ENCODE data around the gene SMOC1. TPM values are rescaled to one million over a fixed set of nuclear protein-coding genes. Genes with fewer than 3 reads are reported as not detected.

The SMOC1 gene
- total RNA-seq, 1 experiment from 2014 or later, result 0.46 TPM

DNA sequence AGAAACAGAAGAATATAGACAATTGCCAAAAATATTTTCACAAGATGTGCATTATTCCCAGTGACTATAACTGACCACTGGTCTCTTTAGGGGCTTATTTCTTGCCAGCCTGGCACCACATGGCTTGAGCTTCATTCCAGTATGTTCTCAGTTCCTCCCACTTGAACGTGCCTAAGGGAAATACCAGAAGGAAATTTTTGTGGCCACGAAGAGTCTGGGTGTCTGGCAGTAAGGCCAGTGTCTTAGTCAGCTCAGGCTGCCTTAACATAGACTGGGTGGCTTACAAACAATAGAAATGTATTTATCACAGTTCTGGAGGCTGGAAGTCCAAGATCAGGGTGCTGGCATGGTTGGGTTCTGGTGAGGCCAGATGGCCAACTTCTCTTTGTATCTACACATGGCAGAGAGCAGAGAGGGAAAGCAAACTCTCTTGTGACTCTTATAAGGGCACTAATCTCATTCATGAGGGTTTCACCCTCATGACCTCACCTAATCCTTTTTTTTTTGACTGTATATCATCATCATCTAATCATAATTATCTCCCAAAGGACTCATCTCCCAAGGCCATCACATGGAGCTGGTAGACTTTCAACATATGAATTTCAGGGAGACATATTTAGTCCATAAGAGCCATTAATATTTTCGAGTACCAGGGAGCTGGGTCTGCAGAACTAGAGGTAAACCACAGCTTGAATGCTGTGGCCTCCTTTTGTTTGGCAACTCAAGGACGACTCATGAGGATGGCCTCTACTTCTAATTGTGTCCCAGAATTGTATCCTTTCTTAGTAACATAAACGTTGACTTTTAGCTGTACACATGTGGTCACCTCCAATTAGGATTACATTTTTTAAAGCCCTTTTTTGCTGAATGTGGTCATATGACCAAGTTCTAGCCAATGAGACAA is 5.1 kb upstream of the SMOC1 start:
- in situ Hi-C loops (cut with HindIII; ENCODE audit: low pct_unique_long_range_greater_than_20kb, low sequenced_read_pairs), result no loop called here
- no peak overlapping the region for H3K4me3 ChIP-seq (ENCODE audit: low read depth in 2 of 2, low read length in 2 of 2)
- no peak for ATAC-seq
- BruUV-seq (replicated peaks), result no TSS peak
- no peak for DNase-seq (ENCODE audit: low read depth, low spot score)
- no peaks in the 10 kb centered on the region for H3K9me3 ChIP-seq (ENCODE audit: control insufficient read depth, insufficient read depth, low read depth, low read length)
- H3K4me1 ChIP-seq (ENCODE audit: control insufficient read depth, insufficient read depth, low read length), result no peaks in the 10 kb centered on the region
- ChIA-PET CTCF (interaction anchor here (0.7 kb wide), 1 partner anchor 27 kb away, joined by 3 read pairs; no protein-coding TSS in a partner anchor), POLR2A (no interaction called here)
- H3K36me3 ChIP-seq (ENCODE audit: control insufficient read depth, insufficient read depth, low read length), result no peaks in the 10 kb centered on the region
- intact Hi-C loops (cut with micrococcal nuclease; ENCODE audit: unreplicated experiment), result no loop called here
- peaks cover 2% of the 10 kb centered on the region; the same call in 1 of the 2 replicates for H3K27me3 ChIP-seq (ENCODE audit: control insufficient read depth, insufficient read depth, low read length)
- no peak overlapping the region for H3K27ac ChIP-seq (ENCODE audit: low read length)
- TF ChIP-seq, protein P1, sequence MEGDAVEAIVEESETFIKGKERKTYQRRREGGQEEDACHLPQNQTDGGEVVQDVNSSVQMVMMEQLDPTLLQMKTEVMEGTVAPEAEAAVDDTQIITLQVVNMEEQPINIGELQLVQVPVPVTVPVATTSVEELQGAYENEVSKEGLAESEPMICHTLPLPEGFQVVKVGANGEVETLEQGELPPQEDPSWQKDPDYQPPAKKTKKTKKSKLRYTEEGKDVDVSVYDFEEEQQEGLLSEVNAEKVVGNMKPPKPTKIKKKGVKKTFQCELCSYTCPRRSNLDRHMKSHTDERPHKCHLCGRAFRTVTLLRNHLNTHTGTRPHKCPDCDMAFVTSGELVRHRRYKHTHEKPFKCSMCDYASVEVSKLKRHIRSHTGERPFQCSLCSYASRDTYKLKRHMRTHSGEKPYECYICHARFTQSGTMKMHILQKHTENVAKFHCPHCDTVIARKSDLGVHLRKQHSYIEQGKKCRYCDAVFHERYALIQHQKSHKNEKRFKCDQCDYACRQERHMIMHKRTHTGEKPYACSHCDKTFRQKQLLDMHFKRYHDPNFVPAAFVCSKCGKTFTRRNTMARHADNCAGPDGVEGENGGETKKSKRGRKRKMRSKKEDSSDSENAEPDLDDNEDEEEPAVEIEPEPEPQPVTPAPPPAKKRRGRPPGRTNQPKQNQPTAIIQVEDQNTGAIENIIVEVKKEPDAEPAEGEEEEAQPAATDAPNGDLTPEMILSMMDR (IDR thresholded peaks at IDR 0.05), result no peak
- no peak for TF ChIP-seq TCF7L2 (IDR thresholded peaks at IDR 0.05; ENCODE audit: low read depth, low read length)
- TF ChIP-seq POLR2AphosphoS5 (IDR thresholded peaks at IDR 0.05; ENCODE audit: low read depth, low read length), result no peak
- no peak for TF ChIP-seq SIN3A (IDR thresholded peaks at IDR 0.05; ENCODE audit: borderline replicate concordance, insufficient read depth, low read depth, low read length)
- no peak for TF ChIP-seq REST (IDR thresholded peaks at IDR 0.05; ENCODE audit: insufficient read depth in 1 of 2, low read depth in 2 of 2, low read length in 1 of 2)

- BruUV-seq (replicated peaks), result no TSS peak
- peaks cover 4% of the 10 kb centered on the region for H3K27me3 ChIP-seq (ENCODE audit: control insufficient read depth, insufficient read depth, low read length)
- H3K27ac ChIP-seq (ENCODE audit: low read length), result no peak overlapping the region
- no peak overlapping the region for H3K4me3 ChIP-seq (ENCODE audit: low read depth in 2 of 2, low read length in 2 of 2)
- ATAC-seq, result no peak
- TF ChIP-seq REST (IDR thresholded peaks at IDR 0.05; ENCODE audit: insufficient read depth in 1 of 2, low read depth in 2 of 2, low read length in 1 of 2), result no peak
- TF ChIP-seq, protein P1 (IDR thresholded peaks at IDR 0.05), result no peak
- TF ChIP-seq POLR2AphosphoS5 (IDR thresholded peaks at IDR 0.05; ENCODE audit: low read depth, low read length), result no peak
- TF ChIP-seq TCF7L2 (IDR thresholded peaks at IDR 0.05; ENCODE audit: low read depth, low read length), result no peak
- no peak for TF ChIP-seq SIN3A (IDR thresholded peaks at IDR 0.05; ENCODE audit: borderline replicate concordance, insufficient read depth, low read depth, low read length)
- intact Hi-C loops (cut with micrococcal nuclease; ENCODE audit: unreplicated experiment) (no loop called here), in situ Hi-C loops (cut with HindIII; ENCODE audit: low pct_unique_long_range_greater_than_20kb, low sequenced_read_pairs) (no loop called here)
- ChIA-PET CTCF (no interaction called here), POLR2A (no interaction called here)
- no peaks in the 10 kb centered on the region for H3K9me3 ChIP-seq (ENCODE audit: control insufficient read depth, insufficient read depth, low read depth, low read length)
- H3K4me1 ChIP-seq (ENCODE audit: control insufficient read depth, insufficient read depth, low read length), result no peaks in the 10 kb centered on the region
- DNase-seq (ENCODE audit: low read depth, low spot score), result no peak
- no peaks in the 10 kb centered on the region for H3K36me3 ChIP-seq (ENCODE audit: control insufficient read depth, insufficient read depth, low read length)
Observed at GRCh38 chr14:69876221-69876847, 2.9 kb upstream of the SMOC1 start.

Measured in Panc1 (cell line).